Lower lobe of right lung (tissue), 2 donors: ENCODE measurements around the gene FGD3. TPM values are rescaled to one million over a fixed set of nuclear protein-coding genes. Genes with fewer than 3 reads are reported as not detected.
A peak's percentile ranks its signal among the peaks of the same experiment; 100 is the strongest.
"Not testable (repeated sequence)": the region's sequence is repeated elsewhere in the genome, so short reads cannot be mapped to it uniquely, and the experiment has no call there.

ENCODE experiments used
- ATAC-seq, 2 donors: fragments of 200-7000 bp; cut with Tn5 transposase; one replicate each; pipeline ENCODE4 v1.9.1; 2020 to 2022; ENCODE audit warnings: mild to moderate bottlenecking in 2 of 2, moderate library complexity in 2 of 2
- DNase-seq: peaks from one replicate; pipeline ENCODE4 v3.0.0-alpha.2; 2020
- H3K27ac ChIP-seq: fragments of 200-600 bp; one replicate; pipeline ENCODE4 v1.8.0; 2022
- H3K27me3 ChIP-seq: fragments of 200-600 bp; one replicate; pipeline ENCODE4 v1.8.0; 2022; ENCODE audit warnings: low read depth
- H3K36me3 ChIP-seq: fragments of 200-600 bp; one replicate; pipeline ENCODE4 v1.8.0; 2022; ENCODE audit warnings: mild to moderate bottlenecking
- H3K4me1 ChIP-seq: fragments of 200-600 bp; one replicate; pipeline ENCODE4 v1.8.0; 2022
- H3K4me3 ChIP-seq: fragments of 200-600 bp; one replicate; pipeline ENCODE4 v1.8.0; 2022; ENCODE audit warnings: mild to moderate bottlenecking
- H3K9me3 ChIP-seq: fragments of 200-600 bp; one replicate; pipeline ENCODE4 v1.8.0; 2022
- intact Hi-C: fragments of 100-400 bp; cut with DNase I; formaldehyde crosslinking; loops from one replicate; pipeline ENCODE4 v1.11.0; 2022
- total RNA-seq: library from RNA; stranded (reverse); fragmentation: NEBNext Ultra II Directional; extraction: Animal tissue kit (Norgen Biotek cat#: 25700); gene quantifications from one replicate; pipeline ENCODE4 v1.2.1, GENCODE V29; 2021
- TF ChIP-seq, protein P1 (sequence below): fragments of 200-600 bp; IDR thresholded peaks from one replicate; pipeline ENCODE4 v1.8.0; 2022; ENCODE audit warnings: antibody characterized with exemption, mild to moderate bottlenecking
- donor health status: DM: no; HTN: yes; CAD: no; lungs with severe emphysema.

FGD3 gene
- total RNA-seq, 1 donor from 2014 or later, result 23.9 TPM

DNA sequence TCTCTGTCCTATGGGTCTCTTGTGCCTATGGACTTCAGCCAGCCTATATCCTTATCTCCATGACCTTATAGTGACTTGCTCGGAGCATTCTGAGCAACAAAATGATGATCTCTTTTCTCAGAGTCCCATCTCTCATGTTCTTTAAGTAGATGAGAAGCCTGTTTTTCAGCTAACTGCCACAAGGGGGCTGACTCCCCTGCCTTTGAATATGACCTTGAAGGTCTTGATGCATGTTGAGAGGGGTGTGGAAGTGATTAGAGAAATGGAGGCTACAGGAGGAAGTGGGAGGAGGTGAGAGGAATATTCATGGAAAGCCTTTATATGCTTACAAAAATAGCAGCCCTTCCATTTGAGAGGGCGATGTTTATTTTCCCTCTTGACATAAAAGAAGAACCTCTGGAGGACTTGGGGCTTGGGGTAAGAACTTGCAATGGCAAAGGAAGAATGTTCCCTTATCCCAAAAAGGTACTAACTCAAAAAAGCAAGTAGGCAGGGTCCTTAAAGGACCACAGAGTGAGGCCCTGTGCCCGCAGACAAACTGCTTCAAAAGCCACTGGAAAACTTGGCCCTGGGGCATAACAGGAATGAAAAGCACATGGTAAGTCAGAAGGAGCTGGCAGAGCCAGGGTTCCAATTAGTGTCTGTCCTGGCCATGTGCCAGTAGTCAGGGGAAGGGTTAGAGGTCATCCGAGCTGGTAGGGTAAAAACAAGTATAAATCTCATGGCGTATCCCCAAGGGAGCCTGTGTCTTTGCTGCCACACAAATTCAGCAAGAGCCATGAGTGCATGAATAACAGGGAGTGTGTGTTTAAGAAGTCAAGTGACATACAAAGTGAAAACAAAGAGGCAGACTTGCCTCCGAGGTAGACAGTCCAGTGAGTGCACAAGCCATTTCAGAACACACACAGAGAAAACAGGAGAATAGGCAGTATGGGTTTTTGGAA is 39.1 kb downstream of the FGD3 start:
- Histone ChIP-seq H3K4me3 (no peak overlapping the region), H3K27ac (peak overlapping the region; percentile 34), H3K9me3 (peaks cover 7% of the 10 kb centered on the region), H3K36me3 (no peaks in the 10 kb centered on the region), H3K4me1 (peaks cover 17% of the 10 kb centered on the region), H3K27me3 (no peaks in the 10 kb centered on the region)
- DNase-seq, result no peak
- ATAC-seq, result peak; percentile 83 to 85
- intact Hi-C loops, result no loop called here
- TF ChIP-seq, protein P1, sequence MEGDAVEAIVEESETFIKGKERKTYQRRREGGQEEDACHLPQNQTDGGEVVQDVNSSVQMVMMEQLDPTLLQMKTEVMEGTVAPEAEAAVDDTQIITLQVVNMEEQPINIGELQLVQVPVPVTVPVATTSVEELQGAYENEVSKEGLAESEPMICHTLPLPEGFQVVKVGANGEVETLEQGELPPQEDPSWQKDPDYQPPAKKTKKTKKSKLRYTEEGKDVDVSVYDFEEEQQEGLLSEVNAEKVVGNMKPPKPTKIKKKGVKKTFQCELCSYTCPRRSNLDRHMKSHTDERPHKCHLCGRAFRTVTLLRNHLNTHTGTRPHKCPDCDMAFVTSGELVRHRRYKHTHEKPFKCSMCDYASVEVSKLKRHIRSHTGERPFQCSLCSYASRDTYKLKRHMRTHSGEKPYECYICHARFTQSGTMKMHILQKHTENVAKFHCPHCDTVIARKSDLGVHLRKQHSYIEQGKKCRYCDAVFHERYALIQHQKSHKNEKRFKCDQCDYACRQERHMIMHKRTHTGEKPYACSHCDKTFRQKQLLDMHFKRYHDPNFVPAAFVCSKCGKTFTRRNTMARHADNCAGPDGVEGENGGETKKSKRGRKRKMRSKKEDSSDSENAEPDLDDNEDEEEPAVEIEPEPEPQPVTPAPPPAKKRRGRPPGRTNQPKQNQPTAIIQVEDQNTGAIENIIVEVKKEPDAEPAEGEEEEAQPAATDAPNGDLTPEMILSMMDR, result peak; percentile 54

DNA sequence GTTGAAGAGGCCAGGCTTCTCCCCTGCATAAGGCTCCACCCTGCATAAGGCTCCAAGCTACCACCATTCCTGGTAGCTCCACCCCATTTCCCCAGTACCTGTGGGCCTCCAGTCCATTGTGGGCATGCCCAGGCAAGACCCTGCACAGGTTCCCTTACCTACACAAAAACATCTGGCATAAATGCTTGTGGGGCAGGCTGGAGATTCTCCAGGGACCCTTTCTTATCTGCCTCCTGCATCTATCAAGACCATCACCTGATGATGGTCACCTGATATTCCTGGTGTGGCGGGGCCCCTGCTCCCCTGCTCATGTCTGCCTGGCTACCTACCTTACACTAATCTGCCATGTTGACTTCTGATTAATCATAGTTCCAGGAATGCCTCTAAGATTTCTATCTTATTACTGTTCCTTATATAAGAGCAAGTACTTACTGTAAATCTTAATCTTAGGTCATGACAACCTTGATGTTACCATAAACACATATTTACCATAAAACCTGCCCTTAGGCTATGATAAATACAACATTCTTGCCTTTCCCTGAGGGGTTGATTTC is 41.0 kb downstream of the FGD3 start:
- Histone ChIP-seq H3K27ac (no peak overlapping the region), H3K27me3 (no peaks in the 10 kb centered on the region), H3K4me1 (peaks cover 17% of the 10 kb centered on the region), H3K36me3 (no peaks in the 10 kb centered on the region), H3K4me3 (no peak overlapping the region), H3K9me3 (peaks cover 7% of the 10 kb centered on the region)
- TF ChIP-seq, protein P1, result no peak
- DNase-seq, result no peak
- intact Hi-C loops, result no loop called here
- ATAC-seq, result peak in 1 of 2 donors; percentile 37

DNA sequence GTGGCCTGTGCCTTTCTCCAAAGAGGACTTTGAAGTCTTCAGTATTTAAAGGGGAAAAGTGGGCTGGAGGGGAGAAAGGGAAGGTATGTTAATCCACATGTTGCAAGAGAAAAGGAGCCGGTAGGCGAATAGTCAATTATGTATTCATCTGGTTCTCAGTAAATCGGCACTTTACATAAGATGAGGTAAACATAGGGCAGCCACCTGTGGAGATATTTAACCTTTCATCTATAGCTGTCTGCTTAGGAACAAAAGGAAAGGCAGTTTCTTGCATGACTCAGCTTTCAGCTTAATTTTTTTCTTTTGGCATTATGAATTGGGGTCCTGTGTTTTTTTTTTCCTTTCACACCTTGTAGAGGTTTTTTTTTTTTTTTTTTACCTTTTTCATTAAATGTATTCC is 42.2 kb downstream of the FGD3 start:
- Histone ChIP-seq H3K9me3 (peaks cover 2% of the 10 kb centered on the region), H3K4me3 (no peak overlapping the region), H3K27me3 (no peaks in the 10 kb centered on the region), H3K36me3 (no peaks in the 10 kb centered on the region), H3K27ac (no peak overlapping the region), H3K4me1 (peaks cover 17% of the 10 kb centered on the region)
- TF ChIP-seq, protein P1, result no peak
- no peak for DNase-seq
- no peak for ATAC-seq
- intact Hi-C loops, result no loop called here

DNA sequence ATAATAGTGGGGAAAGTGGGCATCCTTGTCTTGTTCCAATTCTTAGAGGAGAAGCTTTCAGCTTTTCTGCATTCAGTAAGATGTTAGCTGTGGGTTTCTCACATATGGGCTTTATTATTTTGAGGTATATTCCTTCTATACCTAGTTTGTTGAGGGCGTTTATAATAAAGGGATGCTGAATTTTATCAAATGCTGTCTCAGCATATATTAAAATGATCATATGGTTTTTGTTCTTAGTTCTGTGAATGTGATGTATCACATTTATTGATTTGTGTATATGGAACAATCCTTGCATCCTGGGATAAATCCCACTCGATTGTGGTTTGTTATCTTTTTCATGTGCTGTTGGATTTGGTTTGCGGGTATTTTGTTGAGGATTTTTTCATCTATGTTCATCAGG is 43.1 kb downstream of the FGD3 start:
- no peak overlapping the region for H3K4me3 ChIP-seq
- intact Hi-C loops, result no loop called here
- TF ChIP-seq, protein P1, result no peak

DNA sequence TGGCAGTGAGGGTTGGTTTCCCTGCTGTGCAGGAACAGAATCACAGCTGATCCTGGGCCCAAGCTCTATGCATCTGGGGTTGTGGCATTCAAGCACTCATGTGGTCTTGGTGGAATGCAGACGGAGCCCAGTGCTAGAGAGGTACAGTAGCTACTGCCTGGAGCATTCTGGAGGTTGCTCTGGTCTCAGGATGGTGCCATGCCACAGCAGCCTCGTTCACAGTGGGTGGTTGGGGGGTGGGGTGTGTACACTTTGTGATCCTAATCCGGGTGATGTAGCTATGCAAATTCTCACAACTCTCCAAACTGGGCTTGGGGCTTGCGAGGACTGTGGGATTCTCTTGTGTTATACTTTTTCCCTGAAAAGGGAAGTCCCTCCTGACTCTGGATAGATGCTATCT is 45.2 kb downstream of the FGD3 start:
- Histone ChIP-seq H3K4me1 (peaks cover 2% of the 10 kb centered on the region), H3K36me3 (no peaks in the 10 kb centered on the region), H3K27me3 (no peaks in the 10 kb centered on the region), H3K9me3 (peaks cover 4% of the 10 kb centered on the region), H3K27ac (no peak overlapping the region), H3K4me3 (no peak overlapping the region)
- TF ChIP-seq, protein P1, result no peak
- no peak for DNase-seq
- intact Hi-C loops, result no loop called here
- ATAC-seq, result peak; percentile 21 to 50

More for the DNA sequence above, 43.1 kb downstream of the FGD3 start:
- no peak overlapping the region for H3K27ac ChIP-seq
- ATAC-seq, result no peak
- H3K36me3 ChIP-seq, result no peaks in the 10 kb centered on the region
- peaks cover 4% of the 10 kb centered on the region for H3K9me3 ChIP-seq
- peaks cover 17% of the 10 kb centered on the region for H3K4me1 ChIP-seq
- no peak for DNase-seq
- no peaks in the 10 kb centered on the region for H3K27me3 ChIP-seq

DNA sequence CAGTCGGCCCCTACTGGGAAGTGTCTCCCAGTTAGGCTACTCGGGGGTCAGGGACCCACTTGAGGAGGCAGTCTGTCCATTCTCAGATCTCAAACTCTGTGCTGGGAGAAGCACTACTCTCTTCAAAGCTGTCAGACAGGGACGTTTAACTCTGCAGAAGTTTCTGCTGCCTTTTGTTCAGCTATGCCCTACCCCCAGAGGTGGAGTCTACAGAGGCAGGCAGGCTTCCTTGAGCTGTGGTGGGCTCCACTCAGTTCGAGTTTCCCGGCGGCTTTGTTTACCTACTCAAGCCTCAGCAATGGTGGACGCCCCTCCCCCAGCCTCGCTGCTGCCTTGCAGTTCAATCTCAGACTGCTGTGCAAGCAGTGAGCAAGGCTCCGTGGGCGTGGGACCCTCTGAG is 51.5 kb downstream of the FGD3 start:
- intact Hi-C loops, H3K27ac ChIP-seq, DNase-seq, H3K27me3 ChIP-seq, H3K4me1 ChIP-seq, H3K9me3 ChIP-seq, H3K4me3 ChIP-seq, ATAC-seq: not testable (repeated sequence)
- peaks cover 11% of the 10 kb centered on the region for H3K36me3 ChIP-seq
